ENCODE results near the gene ATOX1.
"Not testable (repeated sequence)": the region's sequence is repeated elsewhere in the genome, so short reads cannot be mapped to it uniquely, and the experiment has no call there.

Gene ATOX1

GRCh38 chr5:151729597-151729996 lies 28.8 kb downstream of the ATOX1 start:
- not testable (repeated sequence) for DNase-seq

- DNase-seq = no peak
Observed at GRCh38 chr5:151724360-151724759, 34.1 kb downstream of the ATOX1 start.

GRCh38 chr5:151722546-151722945 lies 35.9 kb downstream of the ATOX1 start:
- no peak for DNase-seq

GRCh38 chr5:151721812-151722391 lies 36.5 kb downstream of the ATOX1 start:
- no peak for DNase-seq

GRCh38 chr5:151721087-151721646 lies 37.3 kb downstream of the ATOX1 start:
- no peak for DNase-seq

GRCh38 chr5:151720215-151720614 lies 38.2 kb downstream of the ATOX1 start:
- no peak for DNase-seq

GRCh38 chr5:151719228-151720000 lies 39.0 kb downstream of the ATOX1 start:
- no peak for DNase-seq

GRCh38 chr5:151718646-151719045 lies 39.8 kb downstream of the ATOX1 start:
- DNase-seq = no peak

GRCh38 chr5:151718153-151718552 lies 40.3 kb downstream of the ATOX1 start:
- no peak for DNase-seq

GRCh38 chr5:151717416-151717815 lies 41.0 kb downstream of the ATOX1 start:
- DNase-seq = no peak

GRCh38 chr5:151709109-151709735 lies 49.2 kb downstream of the ATOX1 start:
- DNase-seq = no peak

GRCh38 chr5:151708126-151708525 lies 50.3 kb downstream of the ATOX1 start:
- no peak for DNase-seq

GRCh38 chr5:151707567-151707966 lies 50.9 kb downstream of the ATOX1 start:
- no peak for DNase-seq

GRCh38 chr5:151706906-151707305 lies 51.5 kb downstream of the ATOX1 start:
- DNase-seq = no peak

GRCh38 chr5:151703780-151704179 lies 54.7 kb downstream of the ATOX1 start:
- DNase-seq = no peak

GRCh38 chr5:151703227-151703626 lies 55.2 kb downstream of the ATOX1 start:
- DNase-seq = no peak

- no peak for DNase-seq
Observed at GRCh38 chr5:151700820-151701219, 57.6 kb downstream of the ATOX1 start.

GRCh38 chr5:151700296-151700695 lies 58.1 kb downstream of the ATOX1 start:
- DNase-seq = no peak

- DNase-seq = no peak
Observed at GRCh38 chr5:151699071-151699901, 59.1 kb downstream of the ATOX1 start.

- DNase-seq = not testable (repeated sequence)
Observed at GRCh38 chr5:151698081-151698480, 60.4 kb downstream of the ATOX1 start.

- no peak for DNase-seq
Observed at GRCh38 chr5:151697452-151697851, 61.0 kb downstream of the ATOX1 start.

- no peak for DNase-seq
Observed at GRCh38 chr5:151696470-151697061, 61.9 kb downstream of the ATOX1 start.

- DNase-seq = no peak
Observed at GRCh38 chr5:151695464-151695863, 63.0 kb downstream of the ATOX1 start.
